SK-N-SH treated with all-trans-retinoic acid at 6 μM for 48 hours (cell line): ENCODE data around the gene TTYH2.

ENCODE experiments used
- ARNTL ChIP-seq: fragments of 450-650 bp; formaldehyde crosslinking; IDR thresholded peaks from 2 replicates; pipeline ENCODE4 v1.5.0; 2020; ENCODE audit warnings: low read depth, mild to moderate bottlenecking, moderate library complexity, borderline replicate concordance
- BACH2 ChIP-seq: fragments of 250-450 bp; sonication (Bioruptor Pico); IDR thresholded peaks from 2 replicates; pipeline ENCODE4 v1.9.0; 2021; ENCODE audit warnings: mild to moderate bottlenecking, borderline replicate concordance
- CREB5 ChIP-seq: fragments of 250-450 bp; sonication (Bioruptor Pico); IDR thresholded peaks from 2 replicates; pipeline ENCODE4 v1.5.1; 2020; ENCODE audit warnings: low read depth, mild to moderate bottlenecking, moderate library complexity
- GLIS3 ChIP-seq: fragments of 250-450 bp; sonication (Bioruptor Pico); IDR thresholded peaks from 2 replicates; pipeline ENCODE4 v1.5.0; 2020; ENCODE audit warnings: mild to moderate bottlenecking, moderate library complexity
- ISL1 ChIP-seq: fragments of 250-450 bp; sonication (Bioruptor Pico); IDR thresholded peaks from 2 replicates; pipeline ENCODE4 v2.1.2; 2022; ENCODE audit warnings: mild to moderate bottlenecking, moderate library complexity
- OSR1 ChIP-seq: fragments of 250-450 bp; sonication (Bioruptor Pico); IDR thresholded peaks from 2 replicates; pipeline ENCODE4 v1.8.0; 2022; ENCODE audit warnings: moderate library complexity, mild to moderate bottlenecking, inconsistent platforms
- PATZ1 ChIP-seq: fragments of 250-450 bp; sonication (Bioruptor Pico); IDR thresholded peaks from 2 replicates; pipeline ENCODE4 v1.8.0; 2020; ENCODE audit warnings: mild to moderate bottlenecking, moderate library complexity, borderline replicate concordance
- TOX ChIP-seq: fragments of 250-450 bp; sonication (Bioruptor Pico); IDR thresholded peaks from 2 replicates; pipeline ENCODE4 v1.8.0; 2021; ENCODE audit warnings: mild to moderate bottlenecking, moderate library complexity, borderline replicate concordance
- ZC3H10 ChIP-seq: fragments of 250-450 bp; sonication (Bioruptor Pico); IDR thresholded peaks from 2 replicates; pipeline ENCODE4 v1.5.1; 2021; ENCODE audit warnings: mild to moderate bottlenecking, moderate library complexity
- ZFP3 ChIP-seq: fragments of 250-450 bp; sonication (Bioruptor Pico); IDR thresholded peaks from 2 replicates; pipeline ENCODE4 v1.5.0; 2020; ENCODE audit warnings: mild to moderate bottlenecking, moderate library complexity

GRCh38 chr17:74233937-74234336 is 20.6 kb downstream of the TTYH2 start:
- TF ChIP-seq ARNTL (CRISPR knock-in tag), result no peak
- no peak for TF ChIP-seq PATZ1 (CRISPR knock-in tag)
- TF ChIP-seq ZC3H10 (CRISPR knock-in tag), result no peak
- TF ChIP-seq OSR1 (CRISPR knock-in tag), result no peak
- TF ChIP-seq GLIS3 (CRISPR knock-in tag), result no peak
- no peak for TF ChIP-seq ZFP3 (CRISPR knock-in tag)
- TF ChIP-seq BACH2, result no peak
- TF ChIP-seq ISL1 (CRISPR knock-in tag), result no peak
- TF ChIP-seq TOX, result no peak
- no peak for TF ChIP-seq CREB5 (CRISPR knock-in tag)
